WI38 (cell line): ENCODE data around the gene CMTM4.

Source experiments
- H3K4me3 ChIP-seq: 2 replicates; pipeline ENCODE4 v1.5.1; 2011; ENCODE audit warnings: low read depth, mild to moderate bottlenecking, control low read depth, low read length
- CTCF ChIP-seq: IDR thresholded peaks from 2 replicates; pipeline ENCODE4 v1.5.1; 2012; ENCODE audit warnings: low read depth, mild to moderate bottlenecking, control low read depth, low read length

The CMTM4 gene

DNA sequence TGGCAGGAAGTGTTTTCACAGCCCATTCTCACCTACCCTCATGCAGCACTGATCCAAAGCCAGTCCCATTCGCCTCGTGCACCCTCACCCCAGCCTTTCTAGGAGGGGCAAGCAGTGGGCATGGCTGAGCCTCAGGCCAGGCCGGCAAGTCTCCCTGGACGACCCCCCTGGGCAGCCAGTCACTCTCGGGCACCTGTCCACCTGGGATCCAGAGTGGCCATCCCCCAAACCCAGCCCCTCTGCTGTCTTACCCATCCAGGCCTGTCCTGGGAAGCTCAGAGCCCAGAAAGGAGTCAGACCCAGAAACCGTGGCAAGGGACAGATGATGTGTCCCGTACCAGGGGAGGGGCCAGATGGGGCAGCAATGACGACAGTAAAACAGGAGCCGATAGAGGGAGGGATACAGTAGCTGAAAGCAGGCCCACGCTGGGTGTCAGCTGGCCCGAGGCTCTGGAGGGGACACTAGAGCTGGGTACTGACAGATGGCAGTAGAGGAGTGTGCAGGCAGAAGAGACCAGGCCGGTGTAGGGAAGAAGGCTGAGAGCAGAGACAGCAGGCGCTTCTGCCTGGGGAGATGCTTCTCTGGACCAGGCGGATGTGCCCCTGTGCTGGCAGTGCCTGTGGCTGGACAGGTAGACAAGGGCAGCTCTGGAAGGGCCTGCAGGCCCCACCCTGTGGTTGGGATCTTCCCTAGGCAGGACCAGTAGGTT is 86.3 kb downstream of the CMTM4 start:
- no peak overlapping the region for H3K4me3 ChIP-seq
- no peak for TF ChIP-seq CTCF

- no peak overlapping the region for H3K4me3 ChIP-seq
- no peak for TF ChIP-seq CTCF
Observed at GRCh38 chr16:66609139-66609510, 87.4 kb downstream of the CMTM4 start.

- H3K4me3 ChIP-seq = no peak overlapping the region
- peak; percentile 91 for TF ChIP-seq CTCF
Observed at GRCh38 chr16:66608241-66609138, 88.1 kb downstream of the CMTM4 start.

DNA sequence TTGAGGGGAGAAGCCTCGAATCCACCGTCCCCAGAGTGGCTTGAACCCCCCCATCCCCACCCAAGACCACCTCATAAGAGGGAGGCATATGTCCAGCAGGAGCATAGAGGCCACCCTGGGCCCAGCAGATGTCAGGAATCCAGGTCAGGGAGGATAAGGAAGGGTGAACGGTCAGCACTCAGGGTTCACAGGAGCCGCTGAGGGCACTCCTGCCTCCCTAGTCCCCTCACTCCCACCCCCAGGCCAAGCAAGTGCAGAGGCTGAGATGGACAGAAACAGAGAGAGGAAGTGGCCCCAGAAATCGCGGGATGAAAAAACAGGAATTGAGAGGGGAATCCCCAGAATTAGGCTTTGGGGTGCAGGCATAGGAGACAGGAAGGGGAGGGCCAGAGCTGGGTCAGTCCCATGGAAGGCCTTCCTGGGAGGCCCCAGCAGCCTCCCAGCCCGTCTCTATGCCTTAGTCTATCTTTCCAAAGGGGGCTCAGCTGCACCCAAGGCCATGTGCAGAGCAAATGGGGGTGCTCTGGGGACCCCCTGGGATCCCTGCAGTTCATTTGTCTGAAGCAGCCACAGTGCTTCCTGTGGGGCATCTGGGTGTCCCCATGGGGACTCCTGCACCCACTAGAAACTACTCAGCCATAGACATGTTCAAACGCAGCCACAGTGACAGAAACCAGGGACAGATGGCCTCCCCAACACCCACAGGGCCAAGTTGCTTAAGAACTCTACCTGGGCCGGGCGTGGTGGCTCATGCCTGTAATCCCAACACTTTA is 90.4 kb downstream of the CMTM4 start:
- TF ChIP-seq CTCF = no peak

GRCh38 chr16:66605177-66605978 is 91.2 kb downstream of the CMTM4 start:
- no peak; the same call in 1 of the 2 replicates for TF ChIP-seq CTCF
- peak overlapping the region; percentile 81 for H3K4me3 ChIP-seq

More for the DNA sequence above, 90.4 kb downstream of the CMTM4 start:
- peak overlapping the region; percentile 81 for H3K4me3 ChIP-seq

GRCh38 chr16:66604376-66605176 is 92.0 kb downstream of the CMTM4 start, which contains the start of gene CMTM3:
Gene CMTM3, plus strand, starts transcription at chr16:66604704. Its CDS starts 102 bp downstream, at chr16:66604806.
- TF ChIP-seq CTCF = peak; percentile 31
- peak within 1 kb of the TSS; percentile 81 for H3K4me3 ChIP-seq
